A549 treated with CORT108297 at 1 μM for 4 hours (cell line): ENCODE data around the gene FGFR1OP2. TPM values are rescaled to one million over a fixed set of nuclear protein-coding genes. Genes with fewer than 3 reads are reported as not detected.

Experiments used
- total RNA-seq: library from RNA; stranded (reverse); fragments of 200-300 nt; extraction: Qiagen RNA extraction; gene quantifications from 5 replicates; pipeline ENCODE4 v1.2.3, GENCODE V29; 2022

The FGFR1OP2 gene
- 26.9 to 33.6 TPM (median 27.2 TPM) in 5 replicates for total RNA-seq

DNA sequence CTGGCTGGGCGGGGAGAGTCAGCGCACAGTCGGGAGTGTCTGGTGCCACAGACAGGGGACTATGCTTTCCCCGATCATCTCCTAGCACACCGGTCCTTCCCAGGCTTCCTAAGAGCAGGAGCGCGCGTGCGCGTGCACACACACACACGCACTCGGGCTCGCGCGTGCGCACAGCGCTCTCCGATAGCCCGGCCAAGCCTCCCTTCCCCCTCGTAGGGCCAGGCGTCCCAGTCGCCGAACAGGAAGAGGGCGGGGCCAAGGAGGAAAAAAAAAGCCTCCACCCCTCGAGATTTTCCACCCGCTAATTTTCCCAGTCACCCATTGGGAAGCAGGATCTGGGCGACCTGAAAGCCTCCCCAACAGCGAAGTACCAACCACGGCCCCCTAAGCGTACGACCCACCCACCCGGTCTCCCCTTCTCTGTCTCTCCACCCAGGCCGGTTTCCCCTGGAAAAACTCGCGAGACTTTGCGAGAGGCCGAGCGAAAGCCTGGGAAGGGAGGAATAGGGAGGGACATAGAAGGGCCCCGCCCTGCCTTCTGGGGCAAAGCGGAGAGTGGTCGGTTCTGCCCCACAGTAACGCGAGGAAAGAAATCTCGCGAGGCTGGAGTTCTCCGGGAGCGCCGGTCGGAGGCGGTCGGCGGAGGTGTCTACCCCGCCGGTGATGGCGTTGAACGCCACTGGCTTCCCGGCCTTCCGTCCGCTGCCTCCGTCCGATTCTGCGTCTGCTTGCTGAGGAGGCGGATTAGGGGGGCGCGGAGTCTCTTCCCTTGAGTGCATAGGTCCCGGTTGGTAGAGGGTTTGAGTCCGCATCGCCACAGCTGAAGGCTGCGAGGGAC, at the start of gene FGFR1OP2, which contains the start of gene INTS13:
Gene FGFR1OP2, plus strand, starts transcription at position 608 of the 838 bp plus-strand sequence. CDS start 15,689 bp downstream, outside the sequence.
Gene INTS13, minus strand, starts transcription at position 119 of the 838 bp plus-strand sequence. CDS start 1,178 bp downstream, outside the sequence.

DNA sequence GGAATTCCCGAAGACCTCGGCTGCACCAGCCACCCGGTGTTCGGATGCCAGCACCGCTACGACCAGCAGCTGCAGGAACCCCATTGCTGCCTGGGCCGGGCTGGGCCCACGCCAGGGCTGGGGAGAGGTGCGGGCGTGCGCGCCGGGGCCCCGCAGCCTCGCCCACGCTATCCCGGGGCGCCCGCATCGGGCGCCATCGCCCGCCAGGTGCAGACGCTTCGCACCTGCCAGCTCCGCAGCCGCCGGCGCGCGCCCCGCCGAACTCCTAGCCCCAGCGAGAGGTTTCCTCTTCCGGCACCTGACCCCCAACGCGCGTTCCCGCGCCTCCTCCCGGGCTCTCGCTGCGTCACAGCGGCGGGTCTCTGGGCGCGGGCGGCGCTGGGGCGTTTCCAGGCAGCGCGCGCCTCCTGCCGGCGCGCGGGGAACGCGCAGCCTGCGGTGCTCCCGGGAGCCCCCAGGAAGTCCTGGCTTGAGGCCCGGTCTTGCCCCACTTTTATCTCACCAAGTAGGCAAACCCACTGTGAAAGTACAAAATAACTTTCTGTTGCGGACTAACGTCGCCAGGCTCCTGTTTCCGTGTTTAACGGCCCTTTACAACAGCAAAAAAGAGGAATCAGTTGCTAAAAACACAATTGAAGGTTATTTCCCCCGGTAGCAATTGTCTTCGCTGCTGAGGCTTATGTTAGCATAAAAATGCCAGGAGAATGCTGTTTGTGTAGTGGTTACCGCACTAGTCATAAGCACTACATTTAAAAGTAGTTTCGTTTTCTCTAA, 76.0 kb downstream of the FGFR1OP2 start, which contains the start of gene TM7SF3:
Gene TM7SF3, minus strand, starts transcription at position 300 of the 774 bp plus-strand sequence. Its CDS starts 216 bp downstream, at position 84.

Other genes starting within 250 kb of the FGFR1OP2 start
- gene ITPR2, start 105.3 kb upstream of the FGFR1OP2 start, total RNA-seq, result 1.3 to 2.8 TPM (median 2.1 TPM) in 5 replicates
- 23.5 to 38.6 TPM (median 25.0 TPM) in 5 replicates for gene INTS13, start 489 bp upstream of the FGFR1OP2 start, total RNA-seq
- 71.0 to 79.1 TPM (median 74.5 TPM) in 5 replicates for gene TM7SF3, start 75.9 kb downstream of the FGFR1OP2 start, total RNA-seq
- 26.9 to 34.1 TPM (median 28.4 TPM) in 5 replicates for gene MED21, start 84.1 kb downstream of the FGFR1OP2 start, total RNA-seq
- gene C12orf71, start 144.1 kb downstream of the FGFR1OP2 start, total RNA-seq, result not detected in 5 replicates